WTC11 (cell line): ENCODE data around the gene FNIP1. TPM values are rescaled to one million over a fixed set of nuclear protein-coding genes. Genes with fewer than 3 reads are reported as not detected.

Experiments
- ATAC-seq: fragments of 200-7000 bp; cut with Tn5 transposase; 2 replicates; pipeline ENCODE4 v1.10.0; 2021; ENCODE audit warnings: mild to moderate bottlenecking, moderate library complexity
- CTCF ChIA-PET: fragments of 300-600 bp; sonication (Branson Sonifier 250); formaldehyde crosslinking; loops from one replicate; lab custom pipeline; 2021; ENCODE audit warnings: antibody characterized with exemption; lab: Charles Lee
- POLR2A ChIA-PET: fragments of 350-600 bp; sonication (Branson Sonifier 250); formaldehyde crosslinking; loops from one replicate; lab custom pipeline; 2021; ENCODE audit warnings: antibody characterized with exemption; lab: Charles Lee
- DNase-seq: peaks from one replicate; pipeline ENCODE4 v3.0.0; 2021; ENCODE audit warnings: low spot score
- H3K27ac Mint-ChIP-seq: 2 replicates; pipeline ENCODE4 v1.8.0; 2021; ENCODE audit warnings: mixed read lengths
- H3K27me3 Mint-ChIP-seq: 2 replicates; pipeline ENCODE4 v1.8.0; 2021; ENCODE audit warnings: low read depth, mild to moderate bottlenecking, moderate library complexity, mixed read lengths
- H3K36me3 Mint-ChIP-seq: 2 replicates; pipeline ENCODE4 v1.8.0; 2021; ENCODE audit warnings: mixed read lengths
- H3K4me1 Mint-ChIP-seq: 2 replicates; pipeline ENCODE4 v1.8.0; 2022; ENCODE audit warnings: mixed read lengths
- H3K4me3 Mint-ChIP-seq: 2 replicates; pipeline ENCODE4 v1.8.0; 2021; ENCODE audit warnings: mild to moderate bottlenecking, moderate library complexity, mixed read lengths
- H3K9me3 Mint-ChIP-seq: 2 replicates; pipeline ENCODE4 v1.8.0; 2021; ENCODE audit warnings: mixed read lengths
- ARID4B ChIP-seq: sonication (generic); formaldehyde crosslinking; IDR thresholded peaks from 2 replicates; pipeline ENCODE4 v1.8.0; 2023; ENCODE audit warnings: missing genetic modification reagents, mild to moderate bottlenecking, borderline replicate concordance
- ELF4 ChIP-seq: sonication (generic); formaldehyde crosslinking; IDR thresholded peaks from 2 replicates; pipeline ENCODE4 v1.8.1; 2022; ENCODE audit warnings: low read depth, mild to moderate bottlenecking, moderate library complexity, missing genetic modification reagents
- ETV6 ChIP-seq: sonication (generic); formaldehyde crosslinking; IDR thresholded peaks from 2 replicates; pipeline ENCODE4 v1.8.1; 2022; ENCODE audit warnings: mild to moderate bottlenecking, missing genetic modification reagents
- GABPB1 ChIP-seq: sonication (generic); formaldehyde crosslinking; IDR thresholded peaks from 2 replicates; pipeline ENCODE4 v1.8.1; 2023; ENCODE audit warnings: mild to moderate bottlenecking, missing genetic modification reagents
- HMGA2 ChIP-seq: fragments of 250-450 bp; sonication (Bioruptor Pico); IDR thresholded peaks from 2 replicates; pipeline ENCODE4 v1.4.0; 2021; ENCODE audit warnings: mild to moderate bottlenecking, moderate library complexity
- MAX ChIP-seq: sonication (generic); formaldehyde crosslinking; IDR thresholded peaks from 2 replicates; pipeline ENCODE4 v1.8.0; 2022; ENCODE audit warnings: mild to moderate bottlenecking, missing genetic modification reagents
- MXD4 ChIP-seq: fragments of 250-450 bp; sonication (Bioruptor Pico); IDR thresholded peaks from 2 replicates; pipeline ENCODE4 v1.8.0; 2021; ENCODE audit warnings: mild to moderate bottlenecking, moderate library complexity, borderline replicate concordance
- NFE2L1 ChIP-seq: sonication (generic); formaldehyde crosslinking; IDR thresholded peaks from 2 replicates; pipeline ENCODE4 v1.8.1; 2023; ENCODE audit warnings: missing genetic modification reagents
- NR3C1 ChIP-seq: sonication (generic); formaldehyde crosslinking; conservative IDR thresholded peaks from 2 replicates; pipeline ENCODE4 v1.8.1; 2023; ENCODE audit warnings: low read depth, mild to moderate bottlenecking, missing genetic modification reagents
- SOX15 ChIP-seq: fragments of 250-450 bp; sonication (Bioruptor Pico); IDR thresholded peaks from 2 replicates; pipeline ENCODE4 v1.9.0; 2021; ENCODE audit warnings: mild to moderate bottlenecking
- STAT6 ChIP-seq: sonication (generic); formaldehyde crosslinking; conservative IDR thresholded peaks from 2 replicates; pipeline ENCODE4 v1.8.1; 2023; ENCODE audit warnings: mild to moderate bottlenecking, low read depth, missing genetic modification reagents, moderate library complexity
- USF2 ChIP-seq: sonication (generic); formaldehyde crosslinking; IDR thresholded peaks from 2 replicates; pipeline ENCODE4 v1.8.1; 2023; ENCODE audit warnings: mild to moderate bottlenecking, missing genetic modification reagents, moderate library complexity
- ZMAT4 ChIP-seq: fragments of 250-450 bp; sonication (Bioruptor Pico); IDR thresholded peaks from 2 replicates; pipeline ENCODE4 v1.9.0; 2021; ENCODE audit warnings: mild to moderate bottlenecking
- ZNF121 ChIP-seq: sonication (generic); formaldehyde crosslinking; IDR thresholded peaks from 2 replicates; pipeline ENCODE4 v1.8.0; 2023; ENCODE audit warnings: missing genetic modification reagents
- ZNF317 ChIP-seq: sonication (generic); formaldehyde crosslinking; IDR thresholded peaks from 2 replicates; pipeline ENCODE4 v1.8.1; 2023; ENCODE audit warnings: low read depth, mild to moderate bottlenecking, moderate library complexity, missing genetic modification reagents, borderline replicate concordance
- ZNF396 ChIP-seq: fragments of 250-450 bp; sonication (Bioruptor Pico); IDR thresholded peaks from 2 replicates; pipeline ENCODE4 v1.8.0; 2021; ENCODE audit warnings: mild to moderate bottlenecking, moderate library complexity, borderline replicate concordance
- total RNA-seq: library from RNA; stranded (reverse); gene quantifications from 3 replicates; pipeline ENCODE4 v1.2.3, GENCODE V29; 2021
- TF ChIP-seq, protein P1 (sequence below): fragments of 250-450 bp; sonication (Bioruptor Pico); IDR thresholded peaks from 2 replicates; pipeline ENCODE4 v1.9.0; 2021; ENCODE audit warnings: mild to moderate bottlenecking

The FNIP1 gene
- total RNA-seq, 1 experiment from 2014 or later: 17.2 TPM

GRCh38 chr5:131818001-131818724 lies 21.3 kb upstream of the FNIP1 start:
- Mint-ChIP-seq H3K4me1 (peaks cover 7% of the 10 kb centered on the region), H3K36me3 (no peaks in the 10 kb centered on the region), H3K27ac (no peak overlapping the region), H3K27me3 (no peaks in the 10 kb centered on the region), H3K9me3 (0 out of 2 replicates have a peak, but pooled peaks cover 5% of the 10 kb centered on the region), H3K4me3 (no peak overlapping the region)
- no peak for TF ChIP-seq ZNF396 (CRISPR knock-in tag)
- TF ChIP-seq ELF4 (CRISPR knock-in tag): no peak
- no peak for TF ChIP-seq MXD4
- no peak for TF ChIP-seq MAX (CRISPR knock-in tag)
- ATAC-seq (no peak), DNase-seq (no peak)
- ChIA-PET CTCF (interaction anchor here (0.5 kb wide), 1 partner anchor 9 kb away, joined by 4 read pairs; no protein-coding TSS in a partner anchor), POLR2A (no interaction called here)

DNA sequence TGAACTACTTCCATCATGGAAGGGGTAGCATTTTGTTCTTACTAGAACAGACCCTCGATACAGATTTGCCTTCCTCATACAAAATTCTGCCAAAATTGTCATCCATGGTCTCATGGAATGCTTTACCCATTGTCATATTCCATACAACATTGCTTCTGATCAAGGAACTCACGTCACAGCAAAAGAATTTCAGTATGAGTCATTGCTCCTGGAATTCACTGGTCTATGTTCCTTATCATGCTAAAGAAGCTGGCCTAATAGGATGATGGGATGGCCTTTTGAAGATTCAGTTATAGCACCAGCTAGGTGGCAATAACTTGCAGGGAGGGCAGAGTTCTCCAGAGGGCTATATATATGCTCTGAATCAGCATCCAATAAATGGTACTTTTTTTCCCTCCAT lies 18.2 kb upstream of the FNIP1 start:
- H3K27me3 Mint-ChIP-seq: no peaks in the 10 kb centered on the region
- CTCF ChIA-PET: no interaction called here
- TF ChIP-seq ETV6 (CRISPR knock-in tag) (no peak), ZNF317 (CRISPR knock-in tag) (0 out of 2 replicates have a peak, but pooled peaks have one; percentile 49)
- H3K27ac Mint-ChIP-seq: no peak overlapping the region
- 0 out of 2 replicates have a peak, but pooled peaks cover 5% of the 10 kb centered on the region for H3K9me3 Mint-ChIP-seq
- no peak overlapping the region for H3K4me3 Mint-ChIP-seq
- H3K36me3 Mint-ChIP-seq: no peaks in the 10 kb centered on the region
- ATAC-seq: peak; percentile 48
- H3K4me1 Mint-ChIP-seq: peaks cover 7% of the 10 kb centered on the region
- DNase-seq: no peak
- POLR2A ChIA-PET: no interaction called here

DNA sequence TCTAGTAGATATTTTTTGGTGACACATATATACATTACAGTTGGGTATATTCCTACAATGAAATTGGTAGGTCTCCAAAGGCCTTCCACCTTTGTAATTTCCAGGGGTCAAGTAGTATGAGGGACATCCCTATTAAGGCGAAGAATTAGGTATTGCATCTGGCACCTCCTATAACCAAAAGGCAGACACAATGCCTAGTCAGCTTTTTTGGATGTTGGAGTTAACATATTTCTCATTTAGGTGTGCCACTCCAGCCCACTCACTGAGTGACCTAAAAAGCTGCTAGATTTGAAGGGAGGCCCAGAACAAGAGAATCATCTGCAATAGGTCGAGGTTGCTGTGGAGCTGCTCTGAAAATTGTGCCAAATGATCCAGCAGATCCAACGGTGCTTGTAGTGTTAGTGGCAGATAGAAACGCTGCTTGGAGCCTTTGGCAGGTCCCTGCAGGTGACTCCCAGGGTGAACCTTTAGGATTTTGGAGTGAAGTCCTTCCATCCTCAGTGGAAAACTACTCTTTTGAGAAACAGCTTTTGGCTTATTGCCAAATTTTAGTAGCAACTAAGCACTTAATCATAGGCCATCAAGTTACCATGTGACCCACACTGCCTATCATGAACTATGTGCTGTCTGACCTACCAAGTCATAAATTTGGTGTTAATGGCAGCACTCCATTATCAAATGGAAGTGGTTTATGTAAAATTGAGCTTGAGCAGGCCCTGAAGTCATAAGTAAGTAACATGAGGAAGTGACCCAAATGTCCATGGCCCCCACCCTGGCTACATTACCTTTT lies 15.7 kb upstream of the FNIP1 start:
- Mint-ChIP-seq H3K27ac (no peak overlapping the region), H3K36me3 (no peaks in the 10 kb centered on the region), H3K4me1 (peaks cover 7% of the 10 kb centered on the region), H3K27me3 (no peaks in the 10 kb centered on the region; the same call in 1 of the 2 replicates), H3K9me3 (0 out of 2 replicates have a peak, but pooled peaks cover 5% of the 10 kb centered on the region), H3K4me3 (no peak overlapping the region)
- DNase-seq (no peak), ATAC-seq (no peak)
- POLR2A ChIA-PET: no interaction called here
- CTCF ChIA-PET: interaction anchor here (1.0 to 4.1 kb wide), 3 partner anchors 16 to 251 kb away, joined by 3 to 72 read pairs (median 4); partner anchors contain the start of genes ACSL6 and FNIP1
- TF ChIP-seq HMGA2 (no peak), STAT6 (CRISPR knock-in tag) (no peak), NR3C1 (CRISPR knock-in tag) (no peak), USF2 (no peak), ZMAT4 (CRISPR knock-in tag) (no peak), ZNF121 (no peak), ARID4B (CRISPR knock-in tag) (no peak), NFE2L1 (CRISPR knock-in tag) (no peak), GABPB1 (CRISPR knock-in tag) (no peak), SOX15 (no peak)
- TF ChIP-seq, protein P1, sequence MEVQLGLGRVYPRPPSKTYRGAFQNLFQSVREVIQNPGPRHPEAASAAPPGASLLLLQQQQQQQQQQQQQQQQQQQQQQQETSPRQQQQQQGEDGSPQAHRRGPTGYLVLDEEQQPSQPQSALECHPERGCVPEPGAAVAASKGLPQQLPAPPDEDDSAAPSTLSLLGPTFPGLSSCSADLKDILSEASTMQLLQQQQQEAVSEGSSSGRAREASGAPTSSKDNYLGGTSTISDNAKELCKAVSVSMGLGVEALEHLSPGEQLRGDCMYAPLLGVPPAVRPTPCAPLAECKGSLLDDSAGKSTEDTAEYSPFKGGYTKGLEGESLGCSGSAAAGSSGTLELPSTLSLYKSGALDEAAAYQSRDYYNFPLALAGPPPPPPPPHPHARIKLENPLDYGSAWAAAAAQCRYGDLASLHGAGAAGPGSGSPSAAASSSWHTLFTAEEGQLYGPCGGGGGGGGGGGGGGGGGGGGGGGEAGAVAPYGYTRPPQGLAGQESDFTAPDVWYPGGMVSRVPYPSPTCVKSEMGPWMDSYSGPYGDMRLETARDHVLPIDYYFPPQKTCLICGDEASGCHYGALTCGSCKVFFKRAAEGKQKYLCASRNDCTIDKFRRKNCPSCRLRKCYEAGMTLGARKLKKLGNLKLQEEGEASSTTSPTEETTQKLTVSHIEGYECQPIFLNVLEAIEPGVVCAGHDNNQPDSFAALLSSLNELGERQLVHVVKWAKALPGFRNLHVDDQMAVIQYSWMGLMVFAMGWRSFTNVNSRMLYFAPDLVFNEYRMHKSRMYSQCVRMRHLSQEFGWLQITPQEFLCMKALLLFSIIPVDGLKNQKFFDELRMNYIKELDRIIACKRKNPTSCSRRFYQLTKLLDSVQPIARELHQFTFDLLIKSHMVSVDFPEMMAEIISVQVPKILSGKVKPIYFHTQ (CRISPR knock-in tag): no peak
